Chondrocyte (in vitro differentiated cells): ENCODE measurements around the gene TRIP10. TPM values are rescaled to one million over a fixed set of nuclear protein-coding genes. Genes with fewer than 3 reads are reported as not detected.
"Not testable (repeated sequence)": the region's sequence is repeated elsewhere in the genome, so short reads cannot be mapped to it uniquely, and the experiment has no call there.

Experiments
- DNase-seq: peaks from one replicate; pipeline ENCODE4 v3.0.0; 2021; ENCODE audit warnings: mixed read lengths, low spot score
- H3K27ac Mint-ChIP-seq: one replicate; pipeline ENCODE4 v1.8.0; 2021; ENCODE audit warnings: mild to moderate bottlenecking, moderate library complexity, mixed read lengths; ENCODE audit not compliant: unreplicated experiment
- H3K27me3 Mint-ChIP-seq: 2 replicates; pipeline ENCODE4 v1.8.0; 2021; ENCODE audit warnings: low read depth, mixed read lengths
- H3K36me3 Mint-ChIP-seq: 2 replicates; pipeline ENCODE4 v1.8.0; 2021; ENCODE audit warnings: low read depth, mixed read lengths
- H3K4me1 Mint-ChIP-seq: 2 replicates; pipeline ENCODE4 v1.8.0; 2021; ENCODE audit warnings: low read depth, mild to moderate bottlenecking, mixed read lengths
- H3K4me3 Mint-ChIP-seq: one replicate; pipeline ENCODE4 v1.8.0; 2021; ENCODE audit warnings: mild to moderate bottlenecking, moderate library complexity, mixed read lengths; ENCODE audit not compliant: unreplicated experiment
- H3K9me3 Mint-ChIP-seq: 2 replicates; pipeline ENCODE4 v1.8.0; 2021; ENCODE audit warnings: low read depth, mixed read lengths
- CTCF ChIP-seq: fragments of 200-600 bp; sonication (generic); IDR thresholded peaks from 2 replicates; pipeline ENCODE4 v1.5.0; 2021; ENCODE audit warnings: antibody characterized with exemption, mild to moderate bottlenecking, moderate library complexity
- total RNA-seq: library from RNA; stranded (reverse); gene quantifications from 3 replicates; pipeline ENCODE4 v1.2.1, GENCODE V29; 2021

The TRIP10 gene
- total RNA-seq, 1 donor from 2014 or later: 107 TPM

- H3K27me3 Mint-ChIP-seq: peaks cover 35% of the 10 kb centered on the region
- no peaks in the 10 kb centered on the region for H3K36me3 Mint-ChIP-seq
- no peaks in the 10 kb centered on the region for H3K9me3 Mint-ChIP-seq
- no peaks in the 10 kb centered on the region for H3K4me1 Mint-ChIP-seq
- H3K27ac Mint-ChIP-seq: no peak overlapping the region
- TF ChIP-seq CTCF: no peak
- no peak for DNase-seq
- H3K4me3 Mint-ChIP-seq: no peak overlapping the region
Observed at GRCh38 chr19:6708346-6708745, 31.1 kb upstream of the TRIP10 start.

GRCh38 chr19:6708913-6709312, 30.6 kb upstream of the TRIP10 start:
- H3K27me3 Mint-ChIP-seq: peaks cover 35% of the 10 kb centered on the region
- H3K4me1 Mint-ChIP-seq, H3K9me3 Mint-ChIP-seq, H3K36me3 Mint-ChIP-seq, H3K27ac Mint-ChIP-seq, H3K4me3 Mint-ChIP-seq, DNase-seq: not testable (repeated sequence)

GRCh38 chr19:6709549-6709948, 29.9 kb upstream of the TRIP10 start:
- Mint-ChIP-seq H3K27me3 (peaks cover 35% of the 10 kb centered on the region), H3K4me3 (no peak overlapping the region), H3K9me3 (no peaks in the 10 kb centered on the region), H3K4me1 (no peaks in the 10 kb centered on the region), H3K36me3 (no peaks in the 10 kb centered on the region), H3K27ac (no peak overlapping the region)
- no peak for DNase-seq
- TF ChIP-seq CTCF: no peak

GRCh38 chr19:6710273-6711077, 29.0 kb upstream of the TRIP10 start:
- DNase-seq: no peak
- peak; percentile 42 for TF ChIP-seq CTCF
- Mint-ChIP-seq H3K9me3 (no peaks in the 10 kb centered on the region), H3K27ac (no peak overlapping the region), H3K36me3 (no peaks in the 10 kb centered on the region), H3K27me3 (peaks cover 35% of the 10 kb centered on the region), H3K4me3 (no peak overlapping the region), H3K4me1 (no peaks in the 10 kb centered on the region)

- H3K27me3 Mint-ChIP-seq: peaks cover 35% of the 10 kb centered on the region
- no peaks in the 10 kb centered on the region for H3K36me3 Mint-ChIP-seq
- no peak for TF ChIP-seq CTCF
- no peak overlapping the region for H3K27ac Mint-ChIP-seq
- DNase-seq: no peak
- no peak overlapping the region for H3K4me3 Mint-ChIP-seq
- no peaks in the 10 kb centered on the region for H3K9me3 Mint-ChIP-seq
- no peaks in the 10 kb centered on the region for H3K4me1 Mint-ChIP-seq
Observed at GRCh38 chr19:6711078-6711361, 28.5 kb upstream of the TRIP10 start.

- Mint-ChIP-seq H3K27ac (no peak overlapping the region), H3K36me3 (no peaks in the 10 kb centered on the region), H3K9me3 (no peaks in the 10 kb centered on the region), H3K4me1 (no peaks in the 10 kb centered on the region), H3K27me3 (peaks cover 38% of the 10 kb centered on the region), H3K4me3 (no peak overlapping the region)
- TF ChIP-seq CTCF: no peak
- DNase-seq: no peak
Observed at GRCh38 chr19:6711605-6712004, 27.9 kb upstream of the TRIP10 start.
